SU-DHL-6 (cell line): ENCODE measurements around the gene NSF.

ENCODE experiments used
- H2AFZ ChIP-seq: fragments of 200-600 bp; sonication (generic); 2 replicates; pipeline ENCODE4 v1.6.1; 2014; ENCODE audit warnings: low read depth, mild to moderate bottlenecking, moderate library complexity, mixed read lengths, antibody characterized with exemption, low read length; ENCODE audit not compliant: severe bottlenecking
- H3F3A ChIP-seq: fragments of 200-600 bp; shearing (Covaris generic); 2 replicates; pipeline ENCODE4 v1.6.0; 2016; ENCODE audit warnings: antibody characterized with exemption, mild to moderate bottlenecking; ENCODE audit not compliant: insufficient read depth
- H3K27ac ChIP-seq: fragments of 200-600 bp; sonication (generic); 2 replicates; pipeline ENCODE4 v1.5.1; 2016; ENCODE audit warnings: low read depth, mild to moderate bottlenecking, low read length, moderate library complexity, mixed read lengths
- H3K27me3 ChIP-seq: fragments of 200-600 bp; sonication (generic), shearing (Covaris generic); 2 replicates; pipeline ENCODE4 v1.6.0; 2014; ENCODE audit warnings: mild to moderate bottlenecking, low read length
- H3K36me3 ChIP-seq: fragments of 200-600 bp; sonication (generic); 2 replicates; pipeline ENCODE4 v1.6.1; 2014; ENCODE audit warnings: mild to moderate bottlenecking, low read length, mixed read lengths
- H3K4me2 ChIP-seq: fragments of 300-600, 200-600 bp; shearing (Covaris generic), sonication (generic); 2 replicates; pipeline ENCODE4 v1.6.0; 2014; ENCODE audit warnings: low read length, low read depth, mild to moderate bottlenecking; ENCODE audit not compliant: poor library complexity, severe bottlenecking
- H3K4me3 ChIP-seq: fragments of 200-600 bp; sonication (generic); 2 replicates; pipeline ENCODE4 v1.5.1; 2014; ENCODE audit warnings: antibody characterized with exemption, low read length, mild to moderate bottlenecking, mixed read lengths; ENCODE audit not compliant: insufficient read depth, poor library complexity, severe bottlenecking
- H3K79me2 ChIP-seq: fragments of 200-600 bp; sonication (generic); 2 replicates; pipeline ENCODE4 v1.6.1; 2014; ENCODE audit warnings: mild to moderate bottlenecking, low read length, moderate library complexity; ENCODE audit not compliant: insufficient read depth
- H3K9ac ChIP-seq: fragments of 200-600 bp; sonication (generic); 2 replicates; pipeline ENCODE4 v1.7.0; 2014; ENCODE audit warnings: mild to moderate bottlenecking, low read length
- H3K9me2 ChIP-seq: fragments of 200-600 bp; sonication (generic); replicated peaks from 2 replicates; pipeline ENCODE4 v1.6.1; 2014; ENCODE audit warnings: low read length; ENCODE audit not compliant: insufficient read depth
- H3K9me3 ChIP-seq: fragments of 200-600 bp; sonication (generic); 2 replicates; pipeline ENCODE4 v1.6.1; 2014; ENCODE audit warnings: low read length, mixed read lengths; ENCODE audit not compliant: insufficient read depth
- H4K20me1 ChIP-seq: fragments of 200-600 bp; sonication (generic); 2 replicates; pipeline ENCODE4 v1.6.1; 2014; ENCODE audit warnings: low read depth, mild to moderate bottlenecking, antibody characterized with exemption, low read length, moderate library complexity, mixed read lengths
- EZH2phosphoT487 ChIP-seq: fragments of 200-600 bp; sonication (generic), shearing (Covaris generic); conservative IDR thresholded peaks from 2 replicates; pipeline ENCODE4 v1.6.1; 2018; ENCODE audit warnings: mild to moderate bottlenecking, antibody characterized with exemption, low read length, moderate library complexity, mixed read lengths
- TF ChIP-seq, protein P1 (sequence below): fragments of 200-600 bp; sonication (generic); IDR thresholded peaks from one replicate; pipeline ENCODE4 v1.5.1; 2017; ENCODE audit warnings: antibody characterized with exemption, mild to moderate bottlenecking, low read length, moderate library complexity; ENCODE audit not compliant: insufficient read depth, poor library complexity, severe bottlenecking

Gene NSF

DNA sequence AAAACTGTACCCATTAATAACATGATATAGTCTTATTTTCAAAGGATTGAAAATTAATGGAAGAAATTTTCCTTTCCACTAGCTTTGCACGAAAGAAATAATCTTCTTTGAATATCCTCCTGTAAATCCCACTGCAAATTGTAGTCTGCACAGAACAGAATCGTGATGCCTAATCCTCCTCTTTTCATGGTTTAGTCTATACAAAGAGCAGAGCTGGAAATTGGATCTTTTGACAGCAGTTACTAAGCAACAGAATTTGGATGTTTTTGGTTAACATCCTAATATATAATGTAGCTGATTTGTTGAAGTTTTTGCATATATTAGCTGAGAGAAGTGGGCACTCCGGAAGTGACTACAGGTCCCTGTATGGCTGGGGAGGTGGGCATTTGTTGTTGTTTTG, 129.4 kb downstream of the NSF start:
- no peak overlapping the region for H3K27ac ChIP-seq
- H3K4me3 ChIP-seq, result no peak overlapping the region
- H3K36me3 ChIP-seq, result peaks cover 1% of the 10 kb centered on the region; the same call in 1 of the 2 replicates
- no peaks in the 10 kb centered on the region for H3K27me3 ChIP-seq
- no peaks in the 10 kb centered on the region for H3K79me2 ChIP-seq
- no peaks in the 10 kb centered on the region for H4K20me1 ChIP-seq
- TF ChIP-seq EZH2phosphoT487, result no peak
- TF ChIP-seq, protein P1, sequence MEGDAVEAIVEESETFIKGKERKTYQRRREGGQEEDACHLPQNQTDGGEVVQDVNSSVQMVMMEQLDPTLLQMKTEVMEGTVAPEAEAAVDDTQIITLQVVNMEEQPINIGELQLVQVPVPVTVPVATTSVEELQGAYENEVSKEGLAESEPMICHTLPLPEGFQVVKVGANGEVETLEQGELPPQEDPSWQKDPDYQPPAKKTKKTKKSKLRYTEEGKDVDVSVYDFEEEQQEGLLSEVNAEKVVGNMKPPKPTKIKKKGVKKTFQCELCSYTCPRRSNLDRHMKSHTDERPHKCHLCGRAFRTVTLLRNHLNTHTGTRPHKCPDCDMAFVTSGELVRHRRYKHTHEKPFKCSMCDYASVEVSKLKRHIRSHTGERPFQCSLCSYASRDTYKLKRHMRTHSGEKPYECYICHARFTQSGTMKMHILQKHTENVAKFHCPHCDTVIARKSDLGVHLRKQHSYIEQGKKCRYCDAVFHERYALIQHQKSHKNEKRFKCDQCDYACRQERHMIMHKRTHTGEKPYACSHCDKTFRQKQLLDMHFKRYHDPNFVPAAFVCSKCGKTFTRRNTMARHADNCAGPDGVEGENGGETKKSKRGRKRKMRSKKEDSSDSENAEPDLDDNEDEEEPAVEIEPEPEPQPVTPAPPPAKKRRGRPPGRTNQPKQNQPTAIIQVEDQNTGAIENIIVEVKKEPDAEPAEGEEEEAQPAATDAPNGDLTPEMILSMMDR, result no peak
- H3K9ac ChIP-seq, result no peak overlapping the region
- no peak overlapping the region for H2AFZ ChIP-seq
- 0 out of 2 replicates have a peak, but pooled peaks cover 3% of the 10 kb centered on the region for H3F3A ChIP-seq
- no peak overlapping the region for H3K4me2 ChIP-seq
- no peaks in the 10 kb centered on the region for H3K9me3 ChIP-seq
- H3K9me2 ChIP-seq, result no peaks in the 10 kb centered on the region

DNA sequence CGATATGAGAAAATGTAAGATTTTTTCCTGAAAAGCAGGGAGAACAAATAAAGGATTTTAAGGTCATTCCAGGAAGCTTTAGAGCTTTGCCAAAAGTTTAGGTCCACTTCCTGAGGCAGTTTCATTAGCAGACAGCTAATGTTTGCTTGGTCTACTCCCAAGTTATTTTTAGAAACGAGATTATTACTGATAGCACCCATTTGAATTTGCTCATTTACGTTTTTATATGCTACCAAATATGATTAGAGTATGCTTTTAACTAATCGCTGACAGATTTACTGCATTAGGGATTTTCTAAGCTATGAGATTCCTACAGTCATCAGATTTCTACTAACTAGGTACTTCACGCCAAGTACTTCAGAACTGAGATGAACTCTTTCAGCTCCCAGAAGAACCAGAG, 129.9 kb downstream of the NSF start:
- Histone ChIP-seq H3F3A (0 out of 2 replicates have a peak, but pooled peaks cover 3% of the 10 kb centered on the region), H3K4me3 (no peak overlapping the region), H3K27me3 (no peaks in the 10 kb centered on the region), H4K20me1 (no peaks in the 10 kb centered on the region), H3K9me2 (no peaks in the 10 kb centered on the region), H3K4me2 (no peak overlapping the region), H3K9me3 (no peaks in the 10 kb centered on the region), H3K27ac (no peak overlapping the region), H3K36me3 (no peaks in the 10 kb centered on the region; the same call in 1 of the 2 replicates), H3K9ac (no peak overlapping the region), H3K79me2 (no peaks in the 10 kb centered on the region), H2AFZ (no peak overlapping the region)
- TF ChIP-seq EZH2phosphoT487, result no peak
- TF ChIP-seq, protein P1, result no peak

DNA sequence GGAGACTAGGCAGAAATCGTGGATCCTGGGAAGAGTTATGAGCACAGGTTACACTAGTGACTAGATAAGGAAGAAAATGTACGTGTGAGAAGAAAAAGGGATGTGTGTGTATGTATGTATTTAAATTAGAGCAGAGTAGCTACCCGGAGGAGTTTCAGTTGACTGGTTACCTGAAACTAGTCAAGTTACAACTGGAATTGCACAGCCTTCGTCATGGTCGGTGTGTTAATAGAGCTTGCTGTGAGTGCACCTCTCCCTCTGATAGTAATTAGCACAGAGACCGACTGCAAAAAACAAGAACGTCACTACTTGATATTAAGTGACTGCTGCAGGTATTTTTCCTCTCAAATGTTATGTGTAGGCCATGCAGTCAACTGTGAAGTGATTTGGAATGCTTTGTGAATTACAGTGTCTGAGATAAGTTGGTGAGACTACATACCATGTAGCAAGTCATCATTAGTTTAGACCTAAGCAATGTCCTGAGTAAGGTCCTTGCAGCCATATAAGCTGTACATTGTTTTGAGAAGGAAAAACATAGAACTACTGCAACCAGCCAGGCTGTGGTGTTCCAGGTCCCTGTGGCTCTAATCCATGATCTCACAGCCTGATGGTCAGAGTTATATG, 132.3 kb downstream of the NSF start:
- no peaks in the 10 kb centered on the region for H3K79me2 ChIP-seq
- H3F3A ChIP-seq, result 0 out of 2 replicates have a peak, but pooled peaks cover 3% of the 10 kb centered on the region
- H3K4me2 ChIP-seq, result no peak overlapping the region
- H4K20me1 ChIP-seq, result no peaks in the 10 kb centered on the region
- H3K9me3 ChIP-seq, result no peaks in the 10 kb centered on the region
- TF ChIP-seq, protein P1, result no peak
- no peak for TF ChIP-seq EZH2phosphoT487
- no peak overlapping the region for H3K9ac ChIP-seq
- H2AFZ ChIP-seq, result no peak overlapping the region
- H3K9me2 ChIP-seq, result no peaks in the 10 kb centered on the region
- H3K4me3 ChIP-seq, result no peak overlapping the region
- H3K36me3 ChIP-seq, result peaks cover 4% of the 10 kb centered on the region
- no peaks in the 10 kb centered on the region for H3K27me3 ChIP-seq
- no peak overlapping the region for H3K27ac ChIP-seq
